Thyroid gland (tissue), 4 donors: ENCODE results near the gene S100A6. TPM values are rescaled to one million over a fixed set of nuclear protein-coding genes. Genes with fewer than 3 reads are reported as not detected.

Experiments used
- DNase-seq, 2 donors: peaks; one replicate each; pipeline ENCODE4 v3.0.0-alpha.2; 2019
- H3K27ac ChIP-seq, 3 donors: fragments of 200-600 bp; sonication (generic); 1 replicate in 2 of 3; 2 replicates in 1 of 3; pipeline ENCODE4 v1.5.1; 2016 to 2019; ENCODE audit warnings: mild to moderate bottlenecking in 1 of 3, moderate library complexity in 1 of 3
- H3K27me3 ChIP-seq: fragments of 200-600 bp; sonication (generic); one replicate; pipeline ENCODE4 v1.5.1; 2019
- H3K36me3 ChIP-seq, 2 donors: fragments of 200-600 bp; sonication (generic); one replicate each; pipeline ENCODE4 v1.5.1; 2016 to 2019
- H3K4me1 ChIP-seq, 2 donors: fragments of 200-600 bp; sonication (generic); one replicate each; pipeline ENCODE4 v1.5.1; 2017 to 2019
- H3K4me3 ChIP-seq, 3 donors: fragments of 200-600 bp; sonication (generic); replicated peaks in 1 of 3; 1 replicate in 2 of 3; 2 replicates in 1 of 3; pipeline ENCODE4 v1.5.1; 2016; ENCODE audit warnings: mild to moderate bottlenecking in 1 of 3
- H3K9me3 ChIP-seq: fragments of 200-600 bp; sonication (generic); one replicate; pipeline ENCODE4 v1.5.1; 2017
- POLR2A ChIP-seq, 2 donors: fragments of 450-650 bp; IDR thresholded peaks; one replicate each; pipeline ENCODE4 v1.6.1; 2017; ENCODE audit warnings: antibody characterized with exemption in 2 of 2, mild to moderate bottlenecking in 2 of 2, moderate library complexity in 1 of 2
- WGBS, 2 donors: methylation state at CpG; one replicate each; pipeline ENCODE4 v1.1.5; 2017; 5-methylcytosine and 5-hydroxymethylcytosine counted together
- intact Hi-C: fragments of 100-400 bp; cut with DNase I; formaldehyde crosslinking; loops from one replicate; pipeline ENCODE4 v1.15.1; 2023
- total RNA-seq, 4 donors: library from RNA; depleted of rRNA; stranded (reverse); fragments of >200 nt; gene quantifications; one replicate each; pipeline ENCODE4 v1.2.3, GENCODE V29; 2016
- TF ChIP-seq, protein P1 (sequence below), 6 experiments: fragments of 200-600 bp in 3 of 6; fragments of 450-650 bp in 3 of 6; sonication (generic) in 3 of 6; IDR thresholded peaks; one replicate each; pipeline ENCODE4 v1.5.1; 2016 to 2019; ENCODE audit warnings: antibody characterized with exemption in 6 of 6, mild to moderate bottlenecking in 2 of 6, inconsistent platforms in 1 of 6, moderate library complexity in 1 of 6

S100A6 gene
- total RNA-seq, 4 donors from 2014 or later = 128 to 573 (median 360) TPM

DNA sequence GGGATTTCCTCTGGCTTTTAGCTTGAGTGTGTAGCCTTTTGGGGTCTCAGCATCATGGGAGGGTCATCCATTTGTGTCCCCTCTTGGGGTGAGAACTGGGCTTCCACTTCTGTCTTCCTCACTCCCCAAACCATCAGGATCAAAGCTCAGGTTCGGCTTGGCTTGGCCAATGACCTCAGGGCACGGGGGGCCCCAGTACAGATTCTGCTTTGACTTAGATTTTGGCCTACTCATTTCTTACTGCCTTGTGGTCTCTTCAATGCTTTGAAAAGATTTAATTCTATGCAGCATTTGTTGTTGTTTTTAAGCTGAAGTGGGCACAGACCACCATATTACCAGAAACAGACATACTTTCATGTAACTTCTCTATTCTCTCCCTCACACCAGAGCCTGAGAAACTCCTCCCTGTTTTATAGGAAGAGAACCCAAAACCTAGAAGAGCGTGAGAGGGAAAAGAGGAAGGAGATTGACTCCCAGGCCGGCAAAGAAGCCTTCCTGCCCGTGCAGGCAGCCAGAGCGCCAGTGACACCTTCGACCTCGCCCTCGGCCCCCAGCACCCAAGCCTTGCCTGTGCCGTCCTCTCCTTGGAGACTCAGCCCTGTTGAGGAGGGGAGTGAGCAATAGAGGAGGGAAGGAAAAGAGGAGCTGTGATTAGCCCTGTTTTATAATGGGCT is 15.2 kb upstream of the S100A6 start:
- no peak for DNase-seq
- H3K27me3 ChIP-seq = no peaks in the 10 kb centered on the region
- no peak overlapping the region for H3K27ac ChIP-seq
- peaks cover 35 to 58% of the 10 kb centered on the region in 2 donors for H3K4me1 ChIP-seq
- TF ChIP-seq POLR2A (IDR thresholded peaks at IDR 0.05) = no peak
- TF ChIP-seq, protein P1, sequence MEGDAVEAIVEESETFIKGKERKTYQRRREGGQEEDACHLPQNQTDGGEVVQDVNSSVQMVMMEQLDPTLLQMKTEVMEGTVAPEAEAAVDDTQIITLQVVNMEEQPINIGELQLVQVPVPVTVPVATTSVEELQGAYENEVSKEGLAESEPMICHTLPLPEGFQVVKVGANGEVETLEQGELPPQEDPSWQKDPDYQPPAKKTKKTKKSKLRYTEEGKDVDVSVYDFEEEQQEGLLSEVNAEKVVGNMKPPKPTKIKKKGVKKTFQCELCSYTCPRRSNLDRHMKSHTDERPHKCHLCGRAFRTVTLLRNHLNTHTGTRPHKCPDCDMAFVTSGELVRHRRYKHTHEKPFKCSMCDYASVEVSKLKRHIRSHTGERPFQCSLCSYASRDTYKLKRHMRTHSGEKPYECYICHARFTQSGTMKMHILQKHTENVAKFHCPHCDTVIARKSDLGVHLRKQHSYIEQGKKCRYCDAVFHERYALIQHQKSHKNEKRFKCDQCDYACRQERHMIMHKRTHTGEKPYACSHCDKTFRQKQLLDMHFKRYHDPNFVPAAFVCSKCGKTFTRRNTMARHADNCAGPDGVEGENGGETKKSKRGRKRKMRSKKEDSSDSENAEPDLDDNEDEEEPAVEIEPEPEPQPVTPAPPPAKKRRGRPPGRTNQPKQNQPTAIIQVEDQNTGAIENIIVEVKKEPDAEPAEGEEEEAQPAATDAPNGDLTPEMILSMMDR (IDR thresholded peaks at IDR 0.05) = no peak
- no peaks in the 10 kb centered on the region for H3K9me3 ChIP-seq
- 83 to 93% methylated on average over 10 of the region's 10 CpGs for whole genome bisulfite sequencing, 2 donors
- intact Hi-C loops = no loop called here
- no peaks in the 10 kb centered on the region for H3K36me3 ChIP-seq
- no peak overlapping the region for H3K4me3 ChIP-seq

DNA sequence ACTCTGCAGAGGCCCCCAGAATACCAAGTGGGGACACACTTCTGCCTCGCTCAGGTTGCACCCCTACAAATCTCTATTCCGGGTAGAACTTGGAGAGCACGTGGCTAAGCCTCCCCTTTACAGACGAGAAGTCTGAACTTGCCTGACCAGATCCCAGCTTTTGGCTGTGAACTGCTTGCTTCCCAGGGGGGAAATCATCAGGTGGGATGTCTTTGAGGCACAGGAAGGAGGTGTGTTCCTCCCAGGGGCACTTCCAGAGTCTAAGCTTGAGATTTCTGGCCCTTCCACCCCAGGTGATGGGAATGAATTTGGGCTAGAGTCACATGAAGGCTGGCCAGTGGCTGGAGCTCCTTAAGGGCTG is 14.6 kb upstream of the S100A6 start:
- Histone ChIP-seq H3K27me3 (no peaks in the 10 kb centered on the region), H3K27ac (peak overlapping the region in 1 of 3 donors; percentile 96), H3K4me3 (no peak overlapping the region), H3K36me3 (no peaks in the 10 kb centered on the region), H3K9me3 (no peaks in the 10 kb centered on the region), H3K4me1 (peaks cover 41 to 63% of the 10 kb centered on the region in 2 donors)
- TF ChIP-seq, protein P1 (IDR thresholded peaks at IDR 0.05) = no peak
- no peak for TF ChIP-seq POLR2A (IDR thresholded peaks at IDR 0.05)
- WGBS, 2 donors = 71 to 72% methylated on average over 3 to 4 of the region's 4 CpGs
- intact Hi-C loops = no loop called here
- no peak for DNase-seq

DNA sequence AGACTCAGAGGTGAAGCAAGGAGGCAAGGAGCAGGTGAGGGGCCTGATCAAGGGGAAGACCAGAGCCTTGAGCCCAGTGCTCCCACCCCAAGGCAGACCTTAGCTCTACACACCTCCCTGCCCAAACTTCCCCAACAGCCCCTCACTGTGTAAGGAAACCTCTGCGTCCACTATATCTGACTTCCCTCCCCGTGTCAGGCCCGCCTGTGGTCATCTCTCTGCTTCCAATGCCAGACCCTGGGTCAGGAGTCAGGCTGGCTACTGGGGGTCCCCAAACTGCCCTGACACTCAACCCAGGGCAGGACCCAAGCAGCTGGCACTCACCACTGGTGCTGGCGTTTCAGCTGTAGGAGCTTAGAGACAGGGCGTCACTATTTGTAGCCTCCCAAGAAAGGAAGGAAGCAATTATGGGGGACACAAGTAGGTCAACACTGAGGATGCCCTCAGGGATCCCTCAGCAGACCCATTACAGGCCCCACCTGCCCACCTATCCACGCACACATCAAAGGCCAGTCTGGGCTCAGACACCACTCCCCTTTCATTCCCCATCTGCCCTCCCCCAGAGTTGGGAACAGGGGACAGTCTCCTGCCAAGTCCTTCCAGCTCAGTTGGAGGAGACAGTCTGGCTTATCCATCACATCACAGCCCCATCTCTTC is 14.1 kb upstream of the S100A6 start:
- H3K9me3 ChIP-seq = no peaks in the 10 kb centered on the region
- DNase-seq = no peak
- intact Hi-C loops = no loop called here
- H3K4me1 ChIP-seq = peaks cover 44 to 68% of the 10 kb centered on the region in 2 donors
- TF ChIP-seq, protein P1 (IDR thresholded peaks at IDR 0.05) = no peak
- TF ChIP-seq POLR2A (IDR thresholded peaks at IDR 0.05) = no peak
- WGBS, 2 donors = 79% methylated on average over 6 of the region's 6 CpGs
- H3K36me3 ChIP-seq = no peaks in the 10 kb centered on the region
- peak overlapping the region in 2 of 3 donors; percentile 51 to 96 for H3K27ac ChIP-seq
- H3K4me3 ChIP-seq = no peak overlapping the region
- no peaks in the 10 kb centered on the region for H3K27me3 ChIP-seq

DNA sequence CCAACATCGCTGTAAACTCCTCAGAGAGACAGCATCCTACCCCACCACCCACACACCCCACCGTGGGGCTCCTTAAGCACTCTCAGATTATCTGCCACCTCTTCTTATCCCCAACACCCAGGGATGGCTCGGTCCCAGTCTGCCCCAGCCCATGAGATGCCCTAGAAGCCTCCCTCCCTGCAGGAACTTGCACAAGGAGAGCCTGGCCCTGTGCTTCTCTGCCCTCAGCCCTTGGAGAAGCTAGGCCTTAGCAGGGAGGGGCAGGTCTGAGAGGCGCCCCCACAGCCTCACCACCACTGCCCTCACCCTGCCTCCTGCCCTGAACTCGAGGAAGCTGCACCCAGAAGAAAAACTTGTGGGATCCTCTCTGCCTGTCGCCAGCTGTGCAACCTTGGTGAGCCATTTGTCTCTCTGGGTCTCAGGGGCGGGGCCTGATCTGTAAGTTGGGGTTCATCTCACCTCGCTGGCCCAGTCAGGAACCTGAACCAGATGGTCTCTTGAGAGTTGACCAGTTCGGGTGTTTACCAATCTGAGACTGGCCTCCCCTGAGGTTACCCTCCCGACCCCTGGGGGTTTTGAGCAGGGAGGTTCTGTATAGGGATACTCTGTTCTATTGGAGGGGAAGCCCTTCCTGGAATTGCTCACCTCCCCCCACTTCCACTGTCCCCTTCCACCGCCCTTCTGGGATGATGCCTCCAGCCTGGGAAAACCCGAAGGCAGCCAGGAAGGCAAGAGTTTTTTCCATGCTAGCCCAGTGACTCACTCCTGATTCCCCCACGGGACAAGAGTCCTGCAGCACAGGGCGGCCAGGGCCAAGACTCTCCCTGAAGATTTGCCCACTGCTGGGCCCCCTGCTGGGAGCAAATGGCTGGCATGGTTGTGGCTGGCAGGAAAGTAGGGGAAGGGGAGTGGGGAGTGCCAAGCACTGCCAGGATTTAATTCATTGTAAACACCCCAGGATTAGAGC is 13.2 kb upstream of the S100A6 start, which contains the start of gene S100A3:
Gene S100A3 (minus strand): TSS at position 537 of the 967 bp plus-strand sequence. CDS start 773 bp downstream, outside the sequence.
- Histone ChIP-seq H3K4me1 (peaks cover 46 to 72% of the 10 kb centered on the region in 2 donors), H3K36me3 (no peaks in the 10 kb centered on the region), H3K27me3 (no peaks in the 10 kb centered on the region), H3K27ac (peak within 1 kb of the TSS in 2 of 3 donors; percentile 51 to 96), H3K4me3 (no peak within 1 kb of the TSS), H3K9me3 (no peaks in the 10 kb centered on the region)
- intact Hi-C loops = no loop called here
- 71 to 87% methylated on average over 12 to 13 of the region's 14 CpGs for WGBS, 2 donors
- DNase-seq = no peak
- TF ChIP-seq, protein P1 (IDR thresholded peaks at IDR 0.05) = no peak
- no peak for TF ChIP-seq POLR2A (IDR thresholded peaks at IDR 0.05)
